Panc1 (cell line): ENCODE results near the gene GLCCI1. TPM values are rescaled to one million over a fixed set of nuclear protein-coding genes. Genes with fewer than 3 reads are reported as not detected.

Experiments
- ATAC-seq: fragments of 200-7000 bp; cut with Tn5 transposase; 2 replicates; pipeline ENCODE4 v1.9.1; 2020; ENCODE audit warnings: mild to moderate bottlenecking, moderate library complexity
- BruUV-seq: library from RNA; stranded (reverse); fragments of 400-500 nt; replicated peaks from 2 replicates; lab custom pipeline; 2021; lab: Mats Ljungman, UMichigan
- CTCF ChIA-PET: fragments of 300-600 bp; sonication (Branson Sonifier 250); formaldehyde crosslinking; loops from one replicate; lab custom pipeline; 2022; ENCODE audit warnings: antibody characterized with exemption; lab: Charles Lee
- POLR2A ChIA-PET: fragments of 300-600 bp; sonication (Branson Sonifier 250); formaldehyde crosslinking; loops from one replicate; lab custom pipeline; 2022; ENCODE audit warnings: antibody characterized with exemption; lab: Charles Lee
- DNase-seq: peaks from one replicate; pipeline ENCODE4 v3.0.0-alpha.2; 2010; ENCODE audit warnings: low read depth, low spot score
- H3K27ac ChIP-seq: 2 replicates; pipeline ENCODE4 v1.5.1; 2011; ENCODE audit warnings: mild to moderate bottlenecking, low read length, inconsistent platforms
- H3K27me3 ChIP-seq: fragments of 200-500 bp; sonication (Bioruptor generic); 2 replicates; pipeline ENCODE4 v1.6.0; 2014; ENCODE audit warnings: low read length, inconsistent platforms; ENCODE audit not compliant: control insufficient read depth, insufficient read depth
- H3K36me3 ChIP-seq: fragments of 200-500 bp; sonication (Bioruptor generic); 2 replicates; pipeline ENCODE4 v1.5.1; 2014; ENCODE audit warnings: inconsistent platforms, mild to moderate bottlenecking, low read length, moderate library complexity; ENCODE audit not compliant: control insufficient read depth, insufficient read depth
- H3K4me1 ChIP-seq: 2 replicates; pipeline ENCODE4 v1.5.1; 2011; ENCODE audit warnings: inconsistent platforms, mild to moderate bottlenecking, low read length, moderate library complexity; ENCODE audit not compliant: control insufficient read depth, insufficient read depth
- H3K4me3 ChIP-seq, 2 experiments: 2 replicates each; pipeline ENCODE4 v1.5.1; 2011 to 2012; ENCODE audit warnings: low read depth in 2 of 2, low read length in 2 of 2, mild to moderate bottlenecking in 2 of 2, inconsistent platforms in 1 of 2, moderate library complexity in 1 of 2
- H3K9me3 ChIP-seq: fragments of 200-500 bp; sonication (Bioruptor generic); 2 replicates; pipeline ENCODE4 v1.5.1; 2014; ENCODE audit warnings: low read depth, mild to moderate bottlenecking, inconsistent platforms, low read length, moderate library complexity; ENCODE audit not compliant: control insufficient read depth, insufficient read depth
- CTCF ChIP-seq: fragments of 450-650 bp; IDR thresholded peaks from 2 replicates; pipeline ENCODE4 v1.5.1; 2017; ENCODE audit warnings: mild to moderate bottlenecking
- POLR2AphosphoS5 ChIP-seq: IDR thresholded peaks from 2 replicates; pipeline ENCODE4 v1.6.1; 2012; ENCODE audit warnings: mild to moderate bottlenecking, low read depth, low read length, moderate library complexity
- REST ChIP-seq, 2 experiments: IDR thresholded peaks; 2 replicates each; pipeline ENCODE4 v1.6.1; 2011 to 2012; ENCODE audit warnings: low read depth in 2 of 2, control low read depth in 1 of 2, low read length in 1 of 2, mild to moderate bottlenecking in 1 of 2, moderate library complexity in 1 of 2; ENCODE audit not compliant: insufficient read depth in 1 of 2
- SIN3A ChIP-seq: IDR thresholded peaks from 2 replicates; pipeline ENCODE4 v1.6.1; 2012; ENCODE audit warnings: low read depth, mild to moderate bottlenecking, low read length, moderate library complexity, borderline replicate concordance; ENCODE audit not compliant: insufficient read depth
- TCF7L2 ChIP-seq: IDR thresholded peaks from 2 replicates; pipeline ENCODE4 v1.6.1; 2011; ENCODE audit warnings: mild to moderate bottlenecking, low read depth, low read length, inconsistent platforms
- in situ Hi-C: cut with HindIII; loops from 2 replicates; pipeline ENCODE4 v1.10.0; 2016; ENCODE audit warnings: low sequenced_read_pairs, low pct_unique_long_range_greater_than_20kb
- intact Hi-C: fragments of 100-400 bp; cut with micrococcal nuclease; formaldehyde crosslinking; loops from one replicate; pipeline ENCODE4 v1.10.0; 2022; ENCODE audit not compliant: unreplicated experiment
- total RNA-seq: library from RNA; stranded (reverse); gene quantifications from one replicate; pipeline ENCODE4 v1.2.1, GENCODE V29; 2021; ENCODE audit not compliant: unreplicated experiment

Gene GLCCI1
- total RNA-seq, 1 experiment from 2014 or later, result 36.4 TPM

GRCh38 chr7:8017423-8017822 lies 48.8 kb downstream of the GLCCI1 start:
- DNase-seq (no peak), ATAC-seq (no peak)
- Histone ChIP-seq H3K27ac (no peak overlapping the region), H3K9me3 (no peaks in the 10 kb centered on the region), H3K4me3 (no peak overlapping the region), H3K4me1 (no peaks in the 10 kb centered on the region), H3K27me3 (no peaks in the 10 kb centered on the region), H3K36me3 (no peaks in the 10 kb centered on the region; the same call in 1 of the 2 replicates)
- ChIA-PET POLR2A (no interaction called here), CTCF (no interaction called here)
- in situ Hi-C loops (no loop called here), intact Hi-C loops (no loop called here)
- TSS peak; percentile 17 for BruUV-seq
- TF ChIP-seq REST (IDR thresholded peaks at IDR 0.05; ENCODE audit: insufficient read depth in 1 of 2, low read depth in 2 of 2, low read length in 1 of 2) (no peak), SIN3A (no peak), POLR2AphosphoS5 (no peak), CTCF (no peak)

- CTCF ChIA-PET, result no interaction called here
- Histone ChIP-seq H3K36me3 (peaks cover under 1% of the 10 kb centered on the region; the same call in 1 of the 2 replicates), H3K27ac (no peak overlapping the region), H3K4me3 (no peak overlapping the region), H3K27me3 (no peaks in the 10 kb centered on the region), H3K4me1 (no peaks in the 10 kb centered on the region), H3K9me3 (no peaks in the 10 kb centered on the region)
- intact Hi-C loops, result no loop called here
- BruUV-seq, result no TSS peak
- DNase-seq, result no peak
- in situ Hi-C loops, result no loop called here
- no peak for ATAC-seq
- no peak for TF ChIP-seq CTCF
- POLR2A ChIA-PET, result no interaction called here
Observed at GRCh38 chr7:8018961-8019360, 50.4 kb downstream of the GLCCI1 start.

- TF ChIP-seq TCF7L2 (no peak), SIN3A (no peak), POLR2AphosphoS5 (no peak), REST (IDR thresholded peaks at IDR 0.05; ENCODE audit: insufficient read depth in 1 of 2, low read depth in 2 of 2, low read length in 1 of 2) (no peak), CTCF (no peak)
- CTCF ChIA-PET, result no interaction called here
- ATAC-seq, result no peak
- no TSS peak for BruUV-seq
- intact Hi-C loops (no loop called here), in situ Hi-C loops (no loop called here)
- POLR2A ChIA-PET, result no interaction called here
- Histone ChIP-seq H3K27me3 (no peaks in the 10 kb centered on the region), H3K36me3 (peaks cover 3% of the 10 kb centered on the region), H3K9me3 (peaks cover 8% of the 10 kb centered on the region; the same call in 1 of the 2 replicates), H3K4me1 (no peaks in the 10 kb centered on the region), H3K4me3 (no peak overlapping the region), H3K27ac (no peak overlapping the region)
- DNase-seq, result no peak
Observed at GRCh38 chr7:8022628-8023027, 54.0 kb downstream of the GLCCI1 start.
